Large intestine (tissue), 3 donors: ENCODE measurements around the gene PRDM11. TPM values are rescaled to one million over a fixed set of nuclear protein-coding genes. Genes with fewer than 3 reads are reported as not detected.

ENCODE experiments used
- DNase-seq, 2 donors: peaks; one replicate each; pipeline versions ENCODE4 v3.0.0 to v3.0.0-alpha.2; 2013
- H3K27ac ChIP-seq: one replicate; pipeline ENCODE4 v1.5.1; 2013; ENCODE audit warnings: low read length
- H3K27me3 ChIP-seq: 2 replicates; pipeline ENCODE4 v1.6.1; 2013; ENCODE audit warnings: low read length; ENCODE audit not compliant: control insufficient read depth, insufficient read depth
- H3K36me3 ChIP-seq: 2 replicates; pipeline ENCODE4 v1.6.1; 2013; ENCODE audit warnings: low read length; ENCODE audit not compliant: control insufficient read depth, insufficient read depth
- H3K4me1 ChIP-seq: one replicate; pipeline ENCODE4 v1.6.1; 2013; ENCODE audit warnings: low read length; ENCODE audit not compliant: control insufficient read depth, insufficient read depth
- H3K4me3 ChIP-seq: one replicate; pipeline ENCODE4 v1.5.1; 2013; ENCODE audit warnings: low read length
- H3K9me3 ChIP-seq: one replicate; pipeline ENCODE4 v1.6.1; 2013; ENCODE audit warnings: mild to moderate bottlenecking, low read depth, low read length, moderate library complexity; ENCODE audit not compliant: control insufficient read depth
- WGBS: methylation state at CpG from one replicate; pipeline ENCODE4 v1.1.5; 2013; ENCODE audit warnings: low lambda C conversion rate; ENCODE audit not compliant: insufficient coverage; 5-methylcytosine and 5-hydroxymethylcytosine counted together
- polyA plus RNA-seq: library from polyadenylated mRNA; unstranded; fragments of 120-200 nt; gene quantifications from one replicate; pipeline ENCODE4 v1.2.1, GENCODE V29; 2013

The PRDM11 gene
- polyA plus RNA-seq, 1 donor: 23.4 TPM

DNA sequence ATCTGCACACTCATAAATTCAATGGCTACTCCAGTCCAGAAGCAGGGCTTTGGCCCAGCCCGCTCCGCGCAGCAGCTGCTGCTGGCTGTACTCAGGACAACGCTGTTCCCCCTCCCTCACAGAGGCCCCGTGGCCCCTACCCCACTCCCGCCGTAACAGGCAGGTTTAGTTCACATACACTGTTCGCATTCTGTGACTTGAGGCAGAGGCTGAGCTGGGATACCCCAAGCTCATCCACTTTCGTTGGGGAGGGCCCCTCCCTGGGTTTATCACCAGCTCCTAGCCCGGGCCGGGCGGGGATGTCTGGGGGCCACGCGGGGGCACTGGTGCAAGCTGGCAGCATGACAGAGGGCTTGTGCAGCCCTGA is 87.3 kb downstream of the PRDM11 start:
- Histone ChIP-seq H3K27me3 (peaks cover 2% of the 10 kb centered on the region), H3K9me3 (no peaks in the 10 kb centered on the region), H3K36me3 (peaks cover 15% of the 10 kb centered on the region), H3K4me1 (no peaks in the 10 kb centered on the region), H3K4me3 (no peak overlapping the region), H3K27ac (no peak overlapping the region)
- no peak for DNase-seq
- WGBS: no CpG with 5 or more reads among the region's 14 CpGs

DNA sequence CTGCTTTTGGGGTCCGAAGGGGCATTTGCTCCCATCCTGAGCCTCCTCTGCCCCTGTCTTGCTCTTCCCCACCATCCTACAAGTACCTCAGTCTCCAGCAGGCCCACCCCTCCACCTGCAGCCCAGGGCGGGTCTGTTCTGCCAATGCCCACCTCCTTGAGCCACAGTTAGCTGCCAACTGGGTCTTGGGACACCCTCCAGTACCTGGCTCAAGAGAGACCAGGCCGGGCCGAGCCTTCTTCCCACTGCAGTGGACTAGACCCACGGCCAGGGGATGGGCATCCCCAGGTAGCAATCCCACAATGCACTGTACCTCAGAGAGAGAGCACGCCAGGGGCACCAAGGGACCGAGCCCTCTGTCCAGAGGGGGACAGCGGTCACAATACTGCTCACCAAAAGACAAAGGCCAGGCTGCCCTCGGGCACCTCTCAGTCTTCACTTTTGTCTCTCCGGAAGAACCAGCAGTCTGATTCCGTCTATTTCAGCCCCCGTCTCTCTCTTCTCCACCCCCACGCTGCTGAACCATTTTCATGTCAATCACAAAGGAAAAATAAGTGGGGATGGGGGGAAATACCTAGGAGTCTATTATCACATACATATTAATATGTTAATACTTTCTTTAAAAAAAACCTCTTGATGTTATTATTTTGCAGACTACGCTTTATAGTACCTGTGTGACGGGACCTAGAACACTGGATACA is 88.0 kb downstream of the PRDM11 start:
- Histone ChIP-seq H3K9me3 (no peaks in the 10 kb centered on the region), H3K4me1 (no peaks in the 10 kb centered on the region), H3K27ac (no peak overlapping the region), H3K27me3 (peaks cover 2% of the 10 kb centered on the region), H3K36me3 (peaks cover 10% of the 10 kb centered on the region), H3K4me3 (no peak overlapping the region)
- no CpG with 5 or more reads among the region's 15 CpGs for WGBS
- DNase-seq: no peak

DNA sequence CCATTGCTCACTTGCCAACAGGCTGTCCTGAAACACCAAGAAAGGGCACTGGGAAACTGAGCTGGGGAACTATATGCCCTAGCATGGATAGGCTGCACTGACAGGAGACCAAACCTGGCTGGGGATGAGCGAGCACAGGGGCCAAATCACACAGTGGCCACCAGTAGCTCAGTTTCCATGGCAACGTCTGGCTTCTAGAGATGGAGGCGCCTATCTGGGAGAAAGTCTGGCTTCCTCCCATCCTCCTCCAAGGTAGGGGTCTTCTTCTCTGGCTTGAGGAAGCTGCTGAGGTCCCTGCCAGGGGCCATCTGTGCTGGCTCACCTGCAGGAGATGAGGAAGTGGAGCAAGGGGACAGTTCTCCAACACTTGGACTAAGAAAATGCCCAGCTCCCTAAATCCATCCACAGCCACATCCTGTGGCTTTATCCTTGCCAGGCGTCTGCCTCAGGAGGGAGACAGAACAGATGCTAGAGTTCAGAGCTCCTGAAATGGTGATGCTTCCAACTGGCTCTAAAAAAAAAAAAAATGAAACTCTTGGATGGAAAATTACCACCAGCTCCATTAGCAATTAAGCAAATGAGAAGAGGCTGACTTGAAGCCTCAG is 91.4 kb downstream of the PRDM11 start:
- peaks cover 2% of the 10 kb centered on the region for H3K27me3 ChIP-seq
- no peaks in the 10 kb centered on the region for H3K36me3 ChIP-seq
- H3K27ac ChIP-seq: no peak overlapping the region
- no peak for DNase-seq
- H3K4me3 ChIP-seq: no peak overlapping the region
- H3K9me3 ChIP-seq: no peaks in the 10 kb centered on the region
- H3K4me1 ChIP-seq: no peaks in the 10 kb centered on the region
- no CpG with 5 or more reads among the region's 4 CpGs for WGBS

DNA sequence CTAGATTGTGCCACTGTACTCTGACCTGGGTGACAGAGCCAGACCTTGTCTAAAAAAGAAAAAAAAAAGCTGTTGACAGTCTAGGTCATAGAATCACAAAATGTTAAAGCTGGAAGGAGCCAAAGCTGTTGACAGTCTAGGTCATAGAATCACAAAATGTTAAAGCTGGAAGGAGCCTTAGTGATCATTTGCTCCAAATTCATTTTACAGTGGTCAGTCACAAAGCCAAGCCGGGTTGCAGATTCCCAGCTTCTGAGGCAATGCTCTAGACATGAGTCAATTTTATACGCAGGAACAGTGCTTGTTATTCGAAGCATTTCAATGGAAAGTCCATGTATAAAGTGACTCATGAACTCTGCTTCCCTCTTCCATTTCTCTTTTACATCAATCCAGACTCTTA is 92.3 kb downstream of the PRDM11 start:
- WGBS: no CpG with 5 or more reads among the region's 3 CpGs
- no peak overlapping the region for H3K27ac ChIP-seq
- H3K36me3 ChIP-seq: no peaks in the 10 kb centered on the region
- H3K27me3 ChIP-seq: peaks cover 2% of the 10 kb centered on the region
- H3K4me1 ChIP-seq: no peaks in the 10 kb centered on the region
- no peak overlapping the region for H3K4me3 ChIP-seq
- DNase-seq: no peak
- H3K9me3 ChIP-seq: no peaks in the 10 kb centered on the region

DNA sequence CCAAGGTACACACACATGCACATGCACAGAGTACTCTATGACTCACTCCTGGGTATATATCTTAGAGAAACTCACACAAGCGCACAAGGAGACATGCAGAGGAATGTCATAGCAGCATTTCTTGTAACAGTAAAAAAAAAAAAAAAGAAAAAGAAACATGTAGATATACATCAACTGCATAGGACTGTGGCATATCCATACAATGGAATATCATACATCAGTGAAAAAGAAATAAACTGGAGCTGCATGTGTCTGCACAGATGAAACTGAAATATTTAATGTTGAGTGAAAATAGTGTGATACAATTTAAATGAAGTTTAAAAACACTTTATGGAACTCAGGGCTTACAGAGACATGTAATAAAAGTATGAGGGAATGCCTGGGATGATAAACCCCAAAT is 93.3 kb downstream of the PRDM11 start:
- Histone ChIP-seq H3K27ac (no peak overlapping the region), H3K4me1 (peaks cover 6% of the 10 kb centered on the region), H3K9me3 (no peaks in the 10 kb centered on the region), H3K4me3 (no peak overlapping the region), H3K27me3 (peaks cover 2% of the 10 kb centered on the region), H3K36me3 (peaks cover 2% of the 10 kb centered on the region)
- no peak for DNase-seq
- WGBS: no CpG with 5 or more reads among the region's 1 CpG

DNA sequence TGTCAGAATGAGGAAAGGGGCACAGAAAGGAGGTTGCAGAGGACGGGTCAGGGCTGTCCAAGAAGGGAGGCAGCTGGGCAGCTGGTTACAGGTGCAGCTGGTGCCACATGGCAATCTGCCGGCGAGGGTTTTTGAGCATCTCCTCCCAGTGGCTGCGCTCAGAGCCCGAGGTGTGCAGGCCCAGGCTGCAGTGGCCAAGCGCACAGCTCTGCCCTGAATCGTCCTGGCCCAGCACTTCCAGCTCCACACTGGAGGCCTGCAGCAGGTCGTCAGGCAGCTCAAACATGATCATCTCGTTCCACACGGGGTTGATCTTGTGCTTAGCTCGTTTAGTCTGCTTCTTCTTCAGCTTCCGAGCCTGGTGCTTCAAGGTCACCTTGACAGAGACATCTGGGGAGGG is 97.5 kb downstream of the PRDM11 start:
- Histone ChIP-seq H3K9me3 (no peaks in the 10 kb centered on the region), H3K4me1 (peaks cover 12% of the 10 kb centered on the region), H3K27ac (no peak overlapping the region), H3K4me3 (no peak overlapping the region), H3K36me3 (peaks cover 2% of the 10 kb centered on the region), H3K27me3 (no peaks in the 10 kb centered on the region)
- WGBS: no CpG with 5 or more reads among the region's 12 CpGs
- no peak for DNase-seq

DNA sequence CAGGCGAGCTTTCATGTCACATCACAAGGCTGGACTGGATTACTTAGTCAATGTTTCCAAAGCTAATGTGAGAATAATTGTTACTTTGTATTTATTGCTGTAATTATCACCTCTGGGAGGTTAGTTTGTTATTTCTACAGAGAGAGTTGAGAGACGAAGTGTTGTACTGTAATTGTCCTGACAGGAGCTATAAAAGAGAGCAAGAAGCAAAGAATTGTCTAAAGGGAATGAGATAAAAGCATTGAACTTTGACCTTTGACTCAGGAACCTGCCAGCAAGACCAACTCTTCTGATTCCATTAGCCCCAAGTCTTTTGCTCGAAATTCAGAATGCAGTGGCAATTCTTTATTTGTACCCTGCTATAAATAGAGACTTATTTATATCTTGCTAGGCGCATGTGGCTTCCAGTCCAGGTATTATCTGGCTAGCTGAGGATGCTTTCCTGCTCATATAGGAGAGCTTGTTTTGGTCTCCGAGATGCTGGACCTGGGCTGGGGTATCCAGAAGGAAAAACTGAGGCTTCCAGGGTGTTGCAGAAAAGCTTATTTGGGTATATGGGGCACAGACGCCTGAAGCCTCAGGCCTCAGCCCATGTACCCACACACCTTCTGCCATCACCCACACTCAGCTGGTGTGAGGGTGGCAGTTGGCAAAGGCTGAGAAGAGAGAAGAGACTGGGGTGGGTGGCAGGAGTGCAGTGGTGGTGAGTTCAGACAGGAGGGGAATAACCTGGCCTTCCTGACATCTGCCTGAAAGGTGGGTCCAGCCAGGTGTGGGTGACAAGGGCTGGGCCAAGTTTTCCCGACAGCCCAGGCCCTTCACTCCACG is 99.0 kb downstream of the PRDM11 start:
- DNase-seq: peak; percentile 40 to 78
- Histone ChIP-seq H3K36me3 (peaks cover 2% of the 10 kb centered on the region), H3K9me3 (no peaks in the 10 kb centered on the region), H3K27ac (peak overlapping the region; percentile 42), H3K4me3 (no peak overlapping the region), H3K27me3 (no peaks in the 10 kb centered on the region), H3K4me1 (peaks cover 12% of the 10 kb centered on the region)
- WGBS: 8% methylated on average over 1 of the region's 8 CpGs

DNA sequence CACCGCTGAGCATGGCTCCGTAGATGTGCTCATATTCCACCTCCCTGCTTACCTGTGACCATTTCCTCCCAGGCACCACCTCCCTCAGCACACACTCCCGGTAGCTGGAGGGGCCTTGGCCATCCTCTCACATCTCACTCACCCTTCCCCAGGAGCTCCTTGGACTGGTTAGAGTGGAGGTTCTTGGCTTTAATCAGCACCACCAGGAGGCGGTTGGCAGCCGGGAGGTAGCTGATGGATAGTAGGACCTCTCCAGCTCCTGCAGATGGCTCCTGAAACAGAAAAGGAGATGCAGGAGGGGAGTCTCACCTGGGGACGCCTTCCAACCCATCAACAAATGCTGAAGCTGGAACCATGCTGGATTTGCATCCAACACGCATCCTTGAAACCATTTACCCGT is 99.8 kb downstream of the PRDM11 start:
- H3K36me3 ChIP-seq: peaks cover 5% of the 10 kb centered on the region
- H3K9me3 ChIP-seq: no peaks in the 10 kb centered on the region
- H3K4me3 ChIP-seq: no peak overlapping the region
- no CpG with 5 or more reads among the region's 8 CpGs for WGBS
- H3K4me1 ChIP-seq: peaks cover 12% of the 10 kb centered on the region
- H3K27ac ChIP-seq: no peak overlapping the region
- no peak for DNase-seq
- H3K27me3 ChIP-seq: no peaks in the 10 kb centered on the region

DNA sequence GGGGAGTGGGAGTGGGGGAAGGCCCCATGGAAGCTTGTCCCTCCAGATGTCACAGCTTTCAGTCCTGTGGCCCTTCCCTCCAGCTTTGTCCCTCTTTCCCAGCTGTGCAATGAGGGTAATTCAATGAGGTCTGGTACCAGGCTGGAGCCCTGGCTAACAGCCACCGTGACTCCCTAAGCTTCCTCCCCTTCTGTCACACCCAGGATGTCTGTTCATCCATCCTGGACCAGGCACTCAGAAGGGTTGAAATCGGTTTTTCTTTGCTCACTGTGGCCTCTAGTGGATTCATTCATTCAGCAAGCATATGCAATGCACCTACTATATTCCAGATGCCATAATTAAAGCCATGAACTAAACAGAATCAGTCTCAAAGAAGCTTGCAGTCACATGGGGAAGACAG is 101.0 kb downstream of the PRDM11 start:
- WGBS: no CpG with 5 or more reads among the region's 2 CpGs
- H3K9me3 ChIP-seq: no peaks in the 10 kb centered on the region
- no peak overlapping the region for H3K27ac ChIP-seq
- no peak overlapping the region for H3K4me3 ChIP-seq
- H3K36me3 ChIP-seq: peaks cover 9% of the 10 kb centered on the region
- no peaks in the 10 kb centered on the region for H3K27me3 ChIP-seq
- DNase-seq: no peak
- peaks cover 12% of the 10 kb centered on the region for H3K4me1 ChIP-seq

DNA sequence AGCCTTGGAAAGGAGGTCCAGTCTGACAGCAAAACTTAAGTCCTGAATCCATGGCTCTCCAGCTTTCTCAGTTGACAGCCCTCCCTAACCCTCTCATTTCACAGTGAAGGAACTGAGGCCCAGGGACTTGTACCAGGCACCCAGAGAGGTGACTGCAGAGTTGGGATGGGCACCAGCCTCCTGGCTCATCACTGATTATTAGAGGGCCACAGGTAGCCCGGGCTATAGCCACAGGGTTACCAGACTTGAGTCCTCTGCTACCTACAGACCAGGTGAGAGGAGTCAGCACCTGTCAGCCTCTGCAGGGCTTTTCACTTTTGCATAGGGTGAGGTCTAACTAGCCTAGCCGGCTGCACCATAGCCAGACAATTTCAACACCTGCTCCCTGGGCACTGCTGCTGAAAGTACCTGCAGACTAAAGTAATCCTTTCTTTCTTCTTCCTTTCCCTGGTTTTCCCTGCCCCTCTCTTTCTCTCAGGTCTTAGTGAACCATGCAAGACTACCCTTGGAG is 102.1 kb downstream of the PRDM11 start:
- Histone ChIP-seq H3K4me3 (no peak overlapping the region), H3K9me3 (no peaks in the 10 kb centered on the region), H3K27ac (no peak overlapping the region), H3K4me1 (peaks cover 12% of the 10 kb centered on the region), H3K27me3 (no peaks in the 10 kb centered on the region), H3K36me3 (peaks cover 17% of the 10 kb centered on the region)
- no peak for DNase-seq
- no CpG with 5 or more reads among the region's 2 CpGs for WGBS
